HG03108 (cell line): ENCODE measurements around the gene CCDC169.

Experiments
- ATAC-seq: cut with Tn5 transposase; IDR thresholded peaks from one replicate; pipeline ENCODE4 v1.9.1; 2021; ENCODE audit warnings: moderate library complexity; ENCODE audit not compliant: unreplicated experiment

CCDC169 gene

DNA sequence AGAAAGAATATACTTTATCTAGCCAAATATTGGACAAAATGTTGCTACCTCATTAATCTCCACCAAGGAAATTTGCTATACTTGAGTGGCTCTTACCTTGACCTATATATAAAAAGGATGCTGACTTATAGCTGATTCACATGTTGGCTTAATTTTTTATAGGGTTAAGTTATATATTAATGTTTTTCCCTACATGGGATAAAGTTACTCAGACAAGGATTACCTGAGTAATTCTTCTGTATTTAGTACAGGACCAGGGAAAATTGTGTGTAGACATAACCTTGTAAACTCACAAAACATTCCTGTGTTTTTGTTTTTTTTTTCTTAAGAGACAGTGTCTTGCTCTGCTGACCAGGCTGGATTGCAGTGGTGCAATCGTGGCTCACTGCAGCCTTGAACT, 52.6 kb downstream of the CCDC169 start:
- no peak for ATAC-seq

DNA sequence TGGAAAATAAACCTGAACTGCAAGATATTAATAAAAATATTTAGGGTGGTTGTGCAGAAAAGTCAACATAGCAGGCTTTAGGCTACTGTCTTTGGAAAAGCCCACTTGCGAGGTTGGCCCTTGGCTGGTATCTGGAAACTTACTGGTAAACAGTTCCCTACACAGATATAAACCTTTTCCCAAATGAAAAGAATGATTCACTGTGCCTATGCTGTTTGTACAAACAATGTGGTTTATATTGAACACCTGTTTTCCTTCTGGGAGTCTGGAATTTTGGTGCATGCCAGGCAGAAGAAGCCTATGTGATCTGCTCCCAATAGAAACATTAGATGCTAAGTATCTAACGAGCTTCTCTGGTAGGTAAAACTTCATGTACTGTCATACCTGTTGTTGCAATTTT, 53.5 kb downstream of the CCDC169 start:
- no peak for ATAC-seq

GRCh38 chr13:36242761-36243160, 54.9 kb downstream of the CCDC169 start:
- no peak for ATAC-seq

DNA sequence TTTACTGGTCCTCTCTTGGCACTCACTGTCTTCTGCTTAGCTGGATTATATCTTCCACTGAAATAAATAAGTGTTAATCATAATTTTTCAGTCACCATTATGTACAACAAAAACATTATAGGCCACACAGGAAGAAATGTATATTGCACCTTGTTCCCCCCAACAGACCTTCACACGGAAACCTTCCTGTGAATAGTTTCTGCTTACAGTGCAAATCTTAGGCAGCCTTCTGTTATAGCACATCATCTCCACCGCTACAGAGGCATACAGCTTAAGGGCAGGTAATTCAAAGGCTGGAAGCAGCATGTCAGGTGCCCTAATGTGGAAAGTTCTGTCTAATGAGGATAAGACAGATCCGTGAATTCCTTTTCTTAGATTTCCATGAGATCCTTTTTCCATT, 66.4 kb downstream of the CCDC169 start:
- ATAC-seq = no peak

- ATAC-seq = no peak
Observed at GRCh38 chr13:36224730-36225129, 72.9 kb downstream of the CCDC169 start.

DNA sequence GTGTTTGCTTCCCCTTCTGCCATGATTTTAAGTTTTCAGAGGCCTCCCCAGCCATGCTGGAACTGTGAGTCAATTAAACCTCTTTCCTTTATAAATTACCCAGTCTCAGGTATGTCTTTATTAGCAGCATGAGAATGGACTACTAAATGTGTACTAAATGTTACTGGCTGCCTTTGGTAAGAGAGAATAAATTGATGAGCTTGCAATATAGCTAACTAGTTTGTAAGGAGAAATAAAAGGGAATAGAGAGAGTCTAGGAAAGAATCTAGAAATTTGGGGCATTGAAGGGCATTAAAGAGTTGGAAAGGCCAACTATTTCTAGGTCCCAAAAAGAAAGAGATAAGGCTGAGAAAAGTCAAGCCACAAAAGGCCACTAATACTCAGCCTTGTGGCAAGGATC, 77.7 kb downstream of the CCDC169 start:
- ATAC-seq = no peak

GRCh38 chr13:36217456-36217855, 80.2 kb downstream of the CCDC169 start:
- no peak for ATAC-seq

GRCh38 chr13:36214163-36214921, 83.3 kb downstream of the CCDC169 start, which contains the start of gene SOHLH2:
SOHLH2 (minus strand) TSS chr13:36214556; CDS start chr13:36214526, 30 bp downstream.
- no peak for ATAC-seq

GRCh38 chr13:36212789-36213188, 84.8 kb downstream of the CCDC169 start:
- ATAC-seq = no peak

DNA sequence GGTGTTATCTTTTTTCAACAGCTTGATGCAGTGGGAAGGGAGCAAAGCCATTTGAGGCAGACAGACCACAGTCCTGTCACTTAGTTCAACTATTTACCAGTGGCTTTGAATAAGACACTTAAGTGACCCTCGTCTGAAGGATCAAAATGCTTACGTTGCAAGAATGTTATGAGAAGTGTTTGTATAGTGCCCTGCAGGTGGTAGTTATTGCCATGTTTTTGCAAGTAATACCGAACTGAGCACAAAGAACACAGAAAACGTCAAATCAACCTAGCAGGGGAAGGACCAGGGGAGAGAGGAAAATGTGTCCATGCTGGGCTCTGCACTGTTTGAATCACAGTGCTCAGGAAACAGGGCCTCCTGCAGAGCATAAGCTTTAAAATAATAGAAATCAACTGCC, 86.0 kb downstream of the CCDC169 start:
- no peak for ATAC-seq

- ATAC-seq = no peak
Observed at GRCh38 chr13:36210738-36211137, 86.9 kb downstream of the CCDC169 start.

DNA sequence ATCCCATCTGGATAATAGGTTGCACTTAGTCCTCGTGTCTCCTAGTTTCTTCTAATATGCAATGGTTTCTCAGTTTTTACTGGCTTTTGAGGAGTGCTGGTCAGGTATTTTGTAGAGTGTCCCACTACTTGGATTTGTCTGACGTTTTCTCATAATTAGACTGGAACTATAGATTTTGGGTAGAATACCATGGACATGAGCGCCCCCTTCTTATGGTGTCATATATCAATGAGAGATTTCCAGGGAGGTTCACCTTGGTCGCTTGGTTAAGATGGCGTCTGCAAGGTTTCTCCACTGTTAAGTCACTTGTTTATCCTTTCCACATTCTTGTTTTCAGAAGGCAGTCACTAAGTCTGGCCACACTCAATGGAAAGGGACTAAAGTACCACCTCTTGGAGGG, 89.9 kb downstream of the CCDC169 start:
- no peak for ATAC-seq

DNA sequence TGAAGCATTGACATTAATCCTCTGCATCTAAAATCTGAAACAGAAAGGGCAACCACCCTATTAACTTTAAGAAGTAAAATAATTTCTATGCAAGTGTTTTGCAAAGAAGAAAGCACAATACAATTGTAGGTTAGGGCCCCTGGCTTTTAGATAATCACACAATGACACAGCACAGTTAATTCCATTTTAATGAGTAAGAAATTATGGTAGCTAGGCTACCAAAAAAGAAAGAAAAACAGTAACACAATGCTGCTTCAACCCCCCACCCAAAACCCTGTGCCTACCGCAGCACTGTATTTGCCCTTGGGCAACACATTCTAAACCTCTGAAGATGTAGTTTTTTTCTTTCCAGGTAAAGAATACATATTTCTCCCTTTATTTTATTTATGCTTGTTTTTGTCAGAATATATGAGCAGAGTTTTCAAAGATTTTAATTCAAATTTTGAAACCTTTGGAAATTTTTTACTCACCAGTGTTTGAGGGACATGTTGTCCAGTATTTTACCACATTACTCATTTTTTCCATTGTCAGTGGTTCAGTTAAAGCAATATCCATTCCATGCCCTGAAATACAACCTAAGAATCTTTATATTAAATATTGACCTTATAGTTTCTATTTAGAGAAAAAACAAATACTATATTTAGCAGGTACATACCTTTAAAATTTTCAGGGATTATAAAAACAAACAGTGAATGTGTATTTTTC, 104.3 kb downstream of the CCDC169 start:
- ATAC-seq = no peak

DNA sequence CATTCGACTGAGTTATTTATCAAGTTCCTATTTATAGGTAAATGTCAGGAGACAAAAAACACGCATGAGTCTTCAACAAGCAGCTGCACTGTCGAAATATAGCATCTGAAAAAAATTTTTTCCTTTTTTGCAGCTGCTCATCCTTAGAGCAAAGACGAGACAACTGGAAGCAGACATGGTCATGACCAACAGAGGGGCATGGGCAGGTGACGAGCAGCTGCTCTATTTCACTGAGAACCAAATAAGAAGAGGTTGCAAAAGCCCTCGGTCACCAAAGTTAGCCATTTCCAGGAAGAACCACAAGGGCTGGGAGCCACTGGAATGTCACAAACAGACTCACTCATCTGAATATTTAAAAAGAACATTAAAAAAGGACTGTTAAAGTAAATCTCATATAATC, 105.4 kb downstream of the CCDC169 start:
- ATAC-seq = no peak

- ATAC-seq = no peak
Observed at GRCh38 chr13:36190771-36191170, 106.8 kb downstream of the CCDC169 start.

GRCh38 chr13:36188441-36188840, 109.2 kb downstream of the CCDC169 start:
- ATAC-seq = no peak

- no peak for ATAC-seq
Observed at GRCh38 chr13:36183901-36184300, 113.7 kb downstream of the CCDC169 start.
